ENCODE results near the gene ACAT2. TPM values are rescaled to one million over a fixed set of nuclear protein-coding genes. Genes with fewer than 3 reads are reported as not detected.

Gene ACAT2
- total and polyA plus RNA-seq, 12 donors, result 3.4 to 15.3 (median 5.8) TPM

- DNase-seq (peak; percentile 15 to 33), ATAC-seq (no peak)
- Histone ChIP-seq H3K27ac (peak overlapping the region; percentile 87 to 99 (median 97)), H3K9me3 (no peaks in the 10 kb centered on the region), H3K36me3 (peaks cover 0 to 59% (median under 1%) of the 10 kb centered on the region in 9 donors), H3K27me3 (no peaks in the 10 kb centered on the region), H3K4me1 (peaks cover 3 to 30% (median 19%) of the 10 kb centered on the region in 9 donors), H3K4me3 (peak overlapping the region; percentile 82 to 100 (median 97))
- intact Hi-C loops (cut with DNase I), result loop anchor here in 6 of 10 donors (5.0 to 10.0 kb wide), 3 partner anchors 34 to 69 kb away; partner anchors contain the start of genes WTAP (in 4 of the 6) and SOD2 (in 3 of the 6)
- TF ChIP-seq CTCF (IDR thresholded peaks at IDR 0.05), result no peak
- WGBS, 2 donors, result 6 to 7% methylated on average over 45 of the region's 45 CpGs
Observed at GRCh38 chr6:159761129-159761872, 544 bp upstream of the ACAT2 start.

- no peaks in the 10 kb centered on the region for H3K9me3 ChIP-seq
- WGBS, 2 donors, result 18 to 24% methylated on average over 16 of the region's 16 CpGs
- peaks cover 0 to 59% (median 5%) of the 10 kb centered on the region in 9 donors for H3K36me3 ChIP-seq
- DNase-seq (peak; percentile 16 to 19), ATAC-seq (peak in 5 of 8 donors; percentile 0 to 6 (median 2))
- peak overlapping the region; percentile 82 to 100 (median 97) for H3K4me3 ChIP-seq
- TF ChIP-seq CTCF (IDR thresholded peaks at IDR 0.05), result peak in 1 of 9 donors; percentile 2
- H3K4me1 ChIP-seq, result peaks cover 3 to 30% (median 19%) of the 10 kb centered on the region in 9 donors
- H3K27me3 ChIP-seq, result no peaks in the 10 kb centered on the region
- intact Hi-C loops (cut with DNase I), result loop anchor here in 6 of 10 donors (2.0 to 10.0 kb wide), 4 partner anchors 26 to 70 kb away; partner anchors contain the start of genes WTAP (in 4 of the 6), SOD2 (in 3 of the 6) and TCP1 (in 2 of the 6)
- H3K27ac ChIP-seq, result peak overlapping the region in 9 of 10 donors; percentile 96 to 99 (median 97)
Observed at GRCh38 chr6:159762681-159763293, 942 bp downstream of the ACAT2 start.

- TF ChIP-seq CTCF (IDR thresholded peaks at IDR 0.05), result no peak
- no peak overlapping the region for H3K4me3 ChIP-seq
- no peak overlapping the region for H3K27ac ChIP-seq
- intact Hi-C loops (cut with DNase I), result loop anchor here in 2 of 10 donors (10.0 kb wide), 1 partner anchor 72 kb away; the partner anchor contains the start of gene SOD2 (in 2 of the 2)
- ATAC-seq, result no peak
- no peak for DNase-seq
- H3K27me3 ChIP-seq, result no peaks in the 10 kb centered on the region
- peaks cover 0 to 2% (median 0%) of the 10 kb centered on the region in 11 donors for H3K9me3 ChIP-seq
- peaks cover 0 to 10% (median 8%) of the 10 kb centered on the region in 9 donors for H3K4me1 ChIP-seq
- peaks cover 0 to 82% (median 20%) of the 10 kb centered on the region in 9 donors for H3K36me3 ChIP-seq
Observed at GRCh38 chr6:159766906-159767305, 5.1 kb downstream of the ACAT2 start.

GRCh38 chr6:159769470-159769869 lies 7.6 kb downstream of the ACAT2 start:
- Histone ChIP-seq H3K9me3 (peaks cover 0 to 7% (median 0%) of the 10 kb centered on the region in 11 donors), H3K36me3 (peaks cover 0 to 79% (median 20%) of the 10 kb centered on the region in 9 donors), H3K4me3 (no peak overlapping the region), H3K4me1 (no peaks in the 10 kb centered on the region), H3K27ac (no peak overlapping the region), H3K27me3 (no peaks in the 10 kb centered on the region)
- TF ChIP-seq CTCF (IDR thresholded peaks at IDR 0.05), result no peak
- intact Hi-C loops (cut with DNase I), result loop anchor here in 2 of 10 donors (10.0 kb wide), 1 partner anchor 75 kb away; the partner anchor contains the start of gene SOD2 (in 2 of the 2)
- ATAC-seq (no peak), DNase-seq (no peak)

Measured in heart right ventricle (tissue), 16 donors.